Transverse colon (tissue), 4 donors: ENCODE measurements around the gene CCT8. TPM values are rescaled to one million over a fixed set of nuclear protein-coding genes. Genes with fewer than 3 reads are reported as not detected.

Source experiments
- DNase-seq: peaks from one replicate; pipeline ENCODE4 v3.0.0-alpha.2; 2019
- H3K27ac ChIP-seq, 4 donors: fragments of 200-600 bp; sonication (generic); 2 replicates each; pipeline ENCODE4 v1.5.1; 2016 to 2018; ENCODE audit warnings: inconsistent platforms in 4 of 4
- H3K27me3 ChIP-seq: fragments of 200-600 bp; sonication (generic); 2 replicates; pipeline ENCODE4 v1.5.1; 2017; ENCODE audit warnings: inconsistent platforms
- H3K36me3 ChIP-seq, 4 donors: fragments of 200-600 bp; sonication (generic); 2 replicates each; pipeline ENCODE4 v1.5.1; 2017 to 2019; ENCODE audit warnings: inconsistent platforms in 4 of 4
- H3K4me1 ChIP-seq, 4 donors: fragments of 200-600 bp; sonication (generic); 2 replicates each; pipeline ENCODE4 v1.5.1; 2017 to 2020; ENCODE audit warnings: inconsistent platforms in 4 of 4
- H3K4me3 ChIP-seq, 4 donors: fragments of 200-600 bp; sonication (generic); 1 replicate in 1 of 4; 2 replicates in 3 of 4; pipeline versions ENCODE4 v1.5.1 to v1.6.1; 2017 to 2019; ENCODE audit warnings: inconsistent platforms in 4 of 4
- H3K9me3 ChIP-seq, 2 donors: fragments of 200-600 bp; sonication (generic); 2 replicates each; pipeline ENCODE4 v1.5.1; 2017 to 2019; ENCODE audit warnings: inconsistent platforms in 2 of 2
- CTCF ChIP-seq, 5 experiments: fragments of 200-600 bp in 3 of 5; fragments of 450-650 bp in 2 of 5; sonication (generic) in 3 of 5; IDR thresholded peaks; 1 replicate in 2 of 5; 2 replicates in 3 of 5; pipeline ENCODE4 v1.5.1; 2016 to 2017; ENCODE audit warnings: antibody characterized with exemption in 5 of 5, inconsistent platforms in 3 of 5, mild to moderate bottlenecking in 2 of 5, moderate library complexity in 1 of 5
- EP300 ChIP-seq: sonication (generic); formaldehyde crosslinking; IDR thresholded peaks from one replicate; pipeline ENCODE4 v1.6.1; 2017; ENCODE audit warnings: antibody characterized with exemption, low read depth
- POLR2A ChIP-seq: fragments of 450-650 bp; IDR thresholded peaks from one replicate; pipeline ENCODE4 v1.6.1; 2016; ENCODE audit warnings: antibody characterized with exemption, mild to moderate bottlenecking, moderate library complexity
- POLR2AphosphoS5 ChIP-seq, 3 donors: sonication (generic); formaldehyde crosslinking; IDR thresholded peaks; one replicate each; pipeline ENCODE4 v1.6.1; 2016; ENCODE audit warnings: antibody characterized with exemption in 3 of 3
- WGBS, 2 donors: methylation state at CpG; one replicate each; pipeline ENCODE4 v1.1.5; 2018; ENCODE audit warnings: low coverage in 1 of 2; 5-methylcytosine and 5-hydroxymethylcytosine counted together
- in situ Hi-C, 4 donors: fragments of 200-750 bp; cut with MboI; loops; one replicate each; pipeline versions ENCODE4 v1.15.0 to v1.15.1; 2017; ENCODE audit warnings: low sequenced_read_pairs in 3 of 4, low pct_ligation_motif_present in 1 of 4, low pct_unique_long_range_greater_than_20kb in 1 of 4
- intact Hi-C: fragments of 100-400 bp; cut with DNase I; formaldehyde crosslinking; loops from one replicate; pipeline ENCODE4 v1.15.1; 2023; ENCODE audit warnings: low total_unique reads
- total RNA-seq, 4 donors: library from RNA; depleted of rRNA; stranded (reverse); fragments of >200 nt; gene quantifications; one replicate each; pipeline ENCODE4 v1.1.0, GENCODE V29; 2016

The CCT8 gene
- total RNA-seq, 4 donors from 2014 or later = 44.1 to 106 (median 63.4) TPM

- Histone ChIP-seq H3K9me3 (no peaks in the 10 kb centered on the region), H3K4me3 (no peak overlapping the region), H3K27me3 (no peaks in the 10 kb centered on the region), H3K4me1 (no peaks in the 10 kb centered on the region), H3K36me3 (no peaks in the 10 kb centered on the region), H3K27ac (no peak overlapping the region)
- no peak for DNase-seq
- TF ChIP-seq EP300 (no peak), POLR2A (no peak), POLR2AphosphoS5 (IDR thresholded peaks at IDR 0.05) (no peak), CTCF (IDR thresholded peaks at IDR 0.05) (no peak)
- in situ Hi-C loops = loop anchor here in 3 of 4 donors (25.0 kb wide), 1 partner anchor 722 kb away; no protein-coding TSS in a partner anchor
- WGBS, 2 donors = 75 to 90% methylated on average over 2 to 5 of the region's 5 CpGs
- intact Hi-C loops = no loop called here
These were observed 41.5 kb upstream of the CCT8 start for GRCh38 chr21:29114765-29115500.

- WGBS, 2 donors = 75 to 77% methylated on average over 3 of the region's 3 CpGs
- Histone ChIP-seq H3K27ac (no peak overlapping the region), H3K4me1 (no peaks in the 10 kb centered on the region)
These were observed 31.8 kb upstream of the CCT8 start for GRCh38 chr21:29105218-29105617.

GRCh38 chr21:29104239-29104708 lies 30.8 kb upstream of the CCT8 start:
- TF ChIP-seq CTCF (IDR thresholded peaks at IDR 0.05) (no peak), POLR2A (no peak), POLR2AphosphoS5 (IDR thresholded peaks at IDR 0.05) (no peak), EP300 (no peak)
- Histone ChIP-seq H3K9me3 (no peaks in the 10 kb centered on the region), H3K36me3 (no peaks in the 10 kb centered on the region), H3K4me1 (peaks cover 0 to 2% (median 0%) of the 10 kb centered on the region in 4 donors), H3K27me3 (no peaks in the 10 kb centered on the region), H3K4me3 (no peak overlapping the region), H3K27ac (no peak overlapping the region)
- intact Hi-C loops (no loop called here), in situ Hi-C loops (loop anchor here in 3 of 4 donors (25.0 kb wide), 1 partner anchor 733 kb away; no protein-coding TSS in a partner anchor)
- DNase-seq = no peak
- 69 to 70% methylated on average over 2 to 7 of the region's 7 CpGs for WGBS, 2 donors

More at GRCh38 chr21:29105218-29105617, 31.8 kb upstream of the CCT8 start:
- TF ChIP-seq EP300 (no peak), POLR2A (no peak)
- DNase-seq = no peak
- Histone ChIP-seq H3K36me3 (no peaks in the 10 kb centered on the region), H3K27me3 (no peaks in the 10 kb centered on the region), H3K4me3 (no peak overlapping the region), H3K9me3 (no peaks in the 10 kb centered on the region)
- intact Hi-C loops (no loop called here), in situ Hi-C loops (loop anchor here in 3 of 4 donors (25.0 kb wide), 1 partner anchor 732 kb away; no protein-coding TSS in a partner anchor)

- no peaks in the 10 kb centered on the region for H3K27me3 ChIP-seq
- no peak for DNase-seq
- H3K4me1 ChIP-seq = peaks cover 0 to 14% (median 0%) of the 10 kb centered on the region in 4 donors
- no peak overlapping the region for H3K4me3 ChIP-seq
- H3K27ac ChIP-seq = no peak overlapping the region
- no peaks in the 10 kb centered on the region for H3K36me3 ChIP-seq
- no peaks in the 10 kb centered on the region for H3K9me3 ChIP-seq
- intact Hi-C loops = no loop called here
- no peak for TF ChIP-seq POLR2A
- TF ChIP-seq POLR2AphosphoS5 (IDR thresholded peaks at IDR 0.05) = no peak
- TF ChIP-seq CTCF (IDR thresholded peaks at IDR 0.05) = no peak
- no peak for TF ChIP-seq EP300
- 76% methylated on average over 2 of the region's 2 CpGs; no CpG with 5 or more reads in 1 of the 2 donors for WGBS, 2 donors
- in situ Hi-C loops = loop anchor here in 3 of 4 donors (25.0 kb wide), 1 partner anchor 734 kb away; no protein-coding TSS in a partner anchor
These were observed 29.4 kb upstream of the CCT8 start for GRCh38 chr21:29102791-29103257.
